H1 (cell line): ENCODE data around the gene DENND1A. TPM values are rescaled to one million over a fixed set of nuclear protein-coding genes. Genes with fewer than 3 reads are reported as not detected.

ENCODE experiments used
- CTCF ChIA-PET: fragments of 300-600 bp; sonication (Branson Sonifier 250); formaldehyde crosslinking; loops from one replicate; lab custom pipeline; 2021; ENCODE audit not compliant: partially characterized antibody; lab: Charles Lee
- POLR2A ChIA-PET: fragments of 300-600 bp; sonication (Branson Sonifier 250); formaldehyde crosslinking; loops from one replicate; lab custom pipeline; 2021; ENCODE audit warnings: inconsistent platforms; ENCODE audit not compliant: partially characterized antibody; lab: Charles Lee
- DNase-seq, 2 experiments: peaks; one replicate each; pipeline versions ENCODE4 v3.0.0 to v3.0.0-alpha.2; 2010 to 2022; ENCODE audit warnings: low spot score in 2 of 2, low read depth in 1 of 2, mixed read lengths in 1 of 2
- FAIRE-seq: peaks from 2 replicates; lab custom pipeline; 2011; peaks lifted over from hg19 to GRCh38; lab: Jason Lieb, UNC
- H2AFZ ChIP-seq: 2 replicates; pipeline ENCODE4 v1.8.1; 2012; ENCODE audit warnings: low read length, inconsistent platforms
- H2AK5ac ChIP-seq: 2 replicates; pipeline ENCODE4 v1.6.1; 2013; ENCODE audit warnings: low read depth, low read length
- H2BK120ac ChIP-seq: replicated peaks from 2 replicates; pipeline ENCODE3; 2013; ENCODE audit warnings: low read depth, low read length, inconsistent platforms
- H2BK12ac ChIP-seq: 2 replicates; pipeline ENCODE4 v1.6.1; 2013; ENCODE audit warnings: low read depth, low read length
- H2BK15ac ChIP-seq: 2 replicates; pipeline ENCODE4 v1.6.1; 2013; ENCODE audit warnings: low read length
- H2BK20ac ChIP-seq: 2 replicates; pipeline ENCODE4 v1.6.1; 2013; ENCODE audit warnings: low read length
- H2BK5ac ChIP-seq: 2 replicates; pipeline ENCODE4 v1.6.1; 2013; ENCODE audit warnings: low read depth, low read length
- H3K14ac ChIP-seq: 2 replicates; pipeline ENCODE4 v1.6.1; 2013; ENCODE audit warnings: inconsistent platforms; ENCODE audit not compliant: insufficient read length
- H3K18ac ChIP-seq: 2 replicates; pipeline ENCODE4 v1.6.1; 2013; ENCODE audit warnings: low read length; ENCODE audit errors: extremely low read depth
- H3K23ac ChIP-seq: 2 replicates; pipeline ENCODE4 v1.6.1; 2013; ENCODE audit warnings: inconsistent platforms; ENCODE audit not compliant: insufficient read length
- H3K23me2 ChIP-seq: 2 replicates; pipeline ENCODE4 v1.6.1; 2013; ENCODE audit warnings: low read depth, low read length
- H3K27ac ChIP-seq: 2 replicates; pipeline ENCODE4 v1.6.1; 2011; ENCODE audit warnings: low read depth, low read length, inconsistent platforms
- H3K27me3 ChIP-seq, 4 experiments: replicated peaks in 1 of 4; 1 replicate in 1 of 4; 2 replicates in 3 of 4; pipeline versions ENCODE4 v1.6.1 to v1.8.1; 2011 to 2013; ENCODE audit warnings: low read length in 3 of 4, mild to moderate bottlenecking in 3 of 4, inconsistent platforms in 2 of 4, mixed read lengths in 2 of 4, moderate library complexity in 1 of 4; ENCODE audit not compliant: control insufficient read depth in 3 of 4, insufficient read depth in 3 of 4; ENCODE audit errors: extremely low read depth in 1 of 4
- H3K36me3 ChIP-seq, 4 experiments: 2 replicates each; pipeline versions ENCODE4 v1.6.1 to v1.8.1; 2011 to 2013; ENCODE audit warnings: mild to moderate bottlenecking in 4 of 4, low read length in 3 of 4, moderate library complexity in 2 of 4, control low read depth in 1 of 4, inconsistent platforms in 1 of 4; ENCODE audit not compliant: insufficient read depth in 4 of 4, control insufficient read depth in 2 of 4
- H3K4ac ChIP-seq: replicated peaks from 2 replicates; pipeline ENCODE3; 2013; ENCODE audit warnings: low read length, low read depth, mixed read lengths, inconsistent platforms; ENCODE audit not compliant: insufficient read length
- H3K4me1 ChIP-seq, 4 experiments: replicated peaks in 1 of 4; 1 replicate in 1 of 4; 2 replicates in 3 of 4; pipeline versions ENCODE4 v1.6.1 to v1.8.1; 2011 to 2013; ENCODE audit warnings: low read length in 3 of 4, inconsistent platforms in 2 of 4, mixed read lengths in 1 of 4; ENCODE audit not compliant: insufficient read depth in 4 of 4, control insufficient read depth in 3 of 4
- H3K4me2 ChIP-seq, 2 experiments: 2 replicates each; pipeline versions ENCODE4 v1.6.1 to v1.8.1; 2011 to 2013; ENCODE audit warnings: low read depth in 2 of 2, low read length in 2 of 2, control low read depth in 1 of 2, inconsistent platforms in 1 of 2, mild to moderate bottlenecking in 1 of 2; ENCODE audit not compliant: insufficient read depth in 1 of 2
- H3K4me3 ChIP-seq, 4 experiments: fragments of 200-600, 300-600 bp in 1 of 4; sonication (generic), shearing (Covaris generic), sonication (Bioruptor Twin) in 1 of 4; 2 replicates each; pipeline versions ENCODE4 v1.5.1 to v1.8.1; 2011 to 2016; ENCODE audit warnings: low read length in 4 of 4, low read depth in 3 of 4, control low read depth in 2 of 4, inconsistent platforms in 2 of 4, mild to moderate bottlenecking in 2 of 4, mixed read lengths in 1 of 4, moderate library complexity in 1 of 4; ENCODE audit not compliant: insufficient read depth in 2 of 4; ENCODE audit errors: extremely low read depth in 1 of 4
- H3K56ac ChIP-seq: replicated peaks from 2 replicates; pipeline ENCODE3; 2013; ENCODE audit warnings: low read depth, mild to moderate bottlenecking, mixed read lengths, low read length, inconsistent platforms; ENCODE audit not compliant: insufficient read length
- H3K79me1 ChIP-seq: 2 replicates; pipeline ENCODE4 v1.6.1; 2013; ENCODE audit warnings: low read depth, low read length, control low read depth
- H3K79me2 ChIP-seq, 2 experiments: 2 replicates each; pipeline versions ENCODE4 v1.6.1 to v1.8.1; 2012 to 2013; ENCODE audit warnings: low read length in 2 of 2, mild to moderate bottlenecking in 2 of 2, inconsistent platforms in 1 of 2; ENCODE audit not compliant: insufficient read depth in 2 of 2, control insufficient read depth in 1 of 2
- H3K9ac ChIP-seq, 4 experiments: replicated peaks in 1 of 4; 1 replicate in 1 of 4; 2 replicates in 3 of 4; pipeline versions ENCODE4 v1.6.1 to v1.8.1; 2011 to 2013; ENCODE audit warnings: low read depth in 3 of 4, low read length in 3 of 4, control low read depth in 2 of 4, mild to moderate bottlenecking in 2 of 4, moderate library complexity in 2 of 4, inconsistent platforms in 1 of 4; ENCODE audit errors: extremely low read depth in 1 of 4
- H3K9me3 ChIP-seq, 2 experiments: 2 replicates each; pipeline versions ENCODE4 v1.6.1 to v1.8.1; 2012 to 2013; ENCODE audit warnings: mild to moderate bottlenecking in 2 of 2, moderate library complexity in 2 of 2, control low read depth in 1 of 2, inconsistent platforms in 1 of 2, low read depth in 1 of 2, low read length in 1 of 2, mixed read lengths in 1 of 2; ENCODE audit not compliant: insufficient read depth in 2 of 2
- H4K20me1 ChIP-seq, 2 experiments: replicated peaks in 1 of 2; 2 replicates each; pipeline versions ENCODE3 to v1.8.1; 2011 to 2013; ENCODE audit warnings: inconsistent platforms in 2 of 2, low read length in 2 of 2, mild to moderate bottlenecking in 1 of 2; ENCODE audit not compliant: insufficient read depth in 2 of 2, control insufficient read depth in 1 of 2
- H4K5ac ChIP-seq: 2 replicates; pipeline ENCODE4 v1.6.1; 2013; ENCODE audit warnings: low read length, low read depth, mixed read lengths, inconsistent platforms; ENCODE audit not compliant: insufficient read length
- H4K8ac ChIP-seq: 2 replicates; pipeline ENCODE4 v1.8.0; 2013; ENCODE audit warnings: mild to moderate bottlenecking, moderate library complexity, low read length, inconsistent platforms; ENCODE audit not compliant: insufficient read depth; ENCODE audit errors: extremely low read depth
- H4K91ac ChIP-seq: replicated peaks from 2 replicates; pipeline ENCODE3; 2013; ENCODE audit warnings: low read length, mixed read lengths, inconsistent platforms; ENCODE audit not compliant: insufficient read length
- CHD2 ChIP-seq: IDR thresholded peaks from 2 replicates; pipeline ENCODE4 v1.6.1; 2012; ENCODE audit warnings: low read length, improper control_type of control experiment
- CTBP2 ChIP-seq: IDR thresholded peaks from 2 replicates; pipeline ENCODE4 v1.7.0; 2011; ENCODE audit warnings: borderline replicate concordance, mild to moderate bottlenecking, moderate library complexity, mixed read lengths, low read length; ENCODE audit not compliant: insufficient read depth, insufficient read length
- EGR1 ChIP-seq: IDR thresholded peaks from 2 replicates; pipeline ENCODE4 v1.6.1; 2011; ENCODE audit warnings: low read depth, low read length, borderline replicate concordance
- MAFK ChIP-seq: IDR thresholded peaks from 2 replicates; pipeline ENCODE4 v1.6.1; 2012; ENCODE audit warnings: low read depth, mild to moderate bottlenecking, improper control_type of control experiment, low read length
- PHF8 ChIP-seq: fragments of 200-600 bp; sonication (generic); conservative IDR thresholded peaks from 2 replicates; pipeline ENCODE4 v1.7.1; 2012; ENCODE audit warnings: low read depth, mild to moderate bottlenecking, inconsistent platforms, low read length, moderate library complexity
- TAF7 ChIP-seq: optimal IDR thresholded peaks from 2 replicates; pipeline ENCODE3; 2011; ENCODE audit warnings: low read depth, mild to moderate bottlenecking, inconsistent platforms, low read length, moderate library complexity, borderline replicate concordance
- WGBS, 2 experiments: shearing (Covaris generic) in 1 of 2; methylation state at CpG; one replicate each; pipeline versions ENCODE4 v1.1.6 to v1.1.7; 2013 to 2015; ENCODE audit warnings: low lambda C conversion rate in 2 of 2, mixed read lengths in 2 of 2, inconsistent platforms in 1 of 2, low coverage in 1 of 2, missing lambda C conversion rate in 1 of 2; ENCODE audit not compliant: insufficient replicate concordance in 2 of 2, insufficient coverage in 1 of 2, insufficient read length in 1 of 2; ENCODE audit errors: extremely low coverage in 1 of 2, missing lambda C conversion rate in 1 of 2; 5-methylcytosine and 5-hydroxymethylcytosine counted together
- polyA plus RNA-seq, 7 experiments: library from polyadenylated mRNA; depleted of rRNA in 3 of 7; stranded (reverse) in 5 of 7; unstranded in 2 of 7; fragments of >200 nt in 5 of 7; fragments of 200-250 nt in 2 of 7; gene quantifications; 1 replicate in 5 of 7; 2 replicates in 1 of 7; 4 replicates in 1 of 7; pipeline versions ENCODE4 v1.2.1 to v1.2.3, GENCODE V29; 2011 to 2013; ENCODE audit warnings: missing spikeins in 2 of 7, mixed read lengths in 2 of 7
- total RNA-seq: library from RNA; stranded (reverse); fragmentation: NEBNext Ultra II Directional; extraction: Animal tissue kit (Norgen Biotek cat#: 25700); gene quantifications from 2 replicates; pipeline ENCODE4 v1.2.1, GENCODE V29; 2021

Gene DENND1A
- total and polyA plus RNA-seq, 2 of the 8 experiments (the other 6 are each of a cell fraction or from before 2014, with no cell fraction given) = 24.1 to 26.4 TPM

DNA sequence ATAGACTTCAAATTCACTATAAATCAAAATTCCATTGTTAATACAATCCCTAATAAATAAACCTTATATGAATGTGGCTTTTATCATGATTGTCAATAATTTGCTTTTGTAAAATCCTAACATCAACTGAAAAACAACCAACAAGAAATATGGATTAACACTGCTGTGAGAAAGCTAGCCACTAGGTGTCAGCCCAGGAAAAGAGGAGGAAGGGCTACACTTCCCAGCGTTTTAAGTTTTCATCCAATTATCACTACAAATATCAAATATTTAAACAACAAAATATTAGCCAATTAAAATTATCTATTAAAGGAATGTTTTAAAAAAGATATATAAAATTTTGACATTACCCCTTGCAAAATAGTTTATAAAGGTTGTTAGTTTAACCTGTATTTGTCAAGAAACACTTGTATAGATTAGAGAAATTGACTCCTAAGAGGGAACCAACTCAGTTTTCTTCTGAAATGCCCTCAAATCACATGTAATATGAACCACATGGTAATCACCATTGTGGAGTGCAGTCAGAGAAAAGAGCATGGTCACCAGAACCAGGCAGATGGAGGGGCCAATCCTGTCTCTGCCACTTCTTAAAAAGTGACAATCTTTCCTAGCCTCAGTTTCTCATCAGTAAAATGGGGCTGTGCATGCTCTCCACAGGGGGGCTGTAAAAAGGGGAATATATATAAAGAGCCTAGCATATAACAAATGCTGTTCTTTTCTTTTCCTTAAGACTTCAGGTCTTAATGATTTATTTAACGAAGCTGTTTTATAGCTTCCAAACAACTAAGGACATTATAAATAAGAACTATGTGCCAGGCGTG lies 385.7 kb downstream of the DENND1A start:
- no peak for FAIRE-seq
- H4K5ac ChIP-seq = no peak overlapping the region
- TF ChIP-seq EGR1 (no peak), PHF8 (no peak), TAF7 (no peak), CTBP2 (no peak), CHD2 (no peak), MAFK (no peak)

More for the DNA sequence above, 385.7 kb downstream of the DENND1A start:
- no peaks in the 10 kb centered on the region for H3K23me2 ChIP-seq
- H3K79me1 ChIP-seq = no peaks in the 10 kb centered on the region
- no peak overlapping the region for H3K27ac ChIP-seq
- no peak overlapping the region for H3K23ac ChIP-seq
- H3K9me3 ChIP-seq = no peaks in the 10 kb centered on the region
- no peak overlapping the region for H2AK5ac ChIP-seq
- H2BK120ac ChIP-seq = no peak overlapping the region
- ChIA-PET CTCF (interaction anchor here (0.6 to 3.5 kb wide), 23 partner anchors 9 to 779 kb away, joined by 3 to 12 read pairs (median 3); no protein-coding TSS in a partner anchor), POLR2A (no interaction called here)
- H3K4me2 ChIP-seq = no peak overlapping the region
- no peak overlapping the region for H2AFZ ChIP-seq
- 65% methylated on average over 3 of the region's 3 CpGs; no CpG with 5 or more reads in 1 of the 2 experiments for WGBS, 2 experiments
- H3K14ac ChIP-seq = no peak overlapping the region
- DNase-seq = no peak
- no peaks in the 10 kb centered on the region for H3K27me3 ChIP-seq
- H3K9ac ChIP-seq = no peak overlapping the region
- no peaks in the 10 kb centered on the region for H3K79me2 ChIP-seq
- H4K91ac ChIP-seq = no peak overlapping the region
- H3K4ac ChIP-seq = no peak overlapping the region
- no peak overlapping the region for H4K8ac ChIP-seq
- H3K56ac ChIP-seq = no peak overlapping the region
- H2BK15ac ChIP-seq = no peak overlapping the region
- no peak overlapping the region for H3K4me3 ChIP-seq
- H3K4me1 ChIP-seq = no peaks in the 10 kb centered on the region
- no peak overlapping the region for H3K18ac ChIP-seq
- H3K36me3 ChIP-seq = no peaks in the 10 kb centered on the region
- no peak overlapping the region for H2BK5ac ChIP-seq
- H2BK12ac ChIP-seq = no peak overlapping the region
- H4K20me1 ChIP-seq = peaks cover 0 to 2% of the 10 kb centered on the region in 2 experiments
- H2BK20ac ChIP-seq = no peak overlapping the region
